Glutamatergic neuron (in vitro differentiated cells): ENCODE results near the gene ZSWIM7. TPM values are rescaled to one million over a fixed set of nuclear protein-coding genes. Genes with fewer than 3 reads are reported as not detected.

ENCODE experiments used
- DNase-seq: peaks from one replicate; pipeline ENCODE4 v3.0.0; 2022
- H3K27ac Mint-ChIP-seq: one replicate; pipeline ENCODE4 v1.8.0; 2020; ENCODE audit warnings: mild to moderate bottlenecking, mixed read lengths, inconsistent platforms; ENCODE audit not compliant: unreplicated experiment
- H3K27me3 Mint-ChIP-seq: one replicate; pipeline ENCODE4 v1.8.0; 2020; ENCODE audit warnings: mild to moderate bottlenecking, moderate library complexity, mixed read lengths, inconsistent platforms; ENCODE audit not compliant: unreplicated experiment
- H3K36me3 Mint-ChIP-seq: one replicate; pipeline ENCODE4 v1.8.0; 2020; ENCODE audit warnings: mild to moderate bottlenecking, mixed read lengths, inconsistent platforms; ENCODE audit not compliant: unreplicated experiment
- H3K4me1 Mint-ChIP-seq: one replicate; pipeline ENCODE4 v1.8.0; 2020; ENCODE audit warnings: mild to moderate bottlenecking, low read depth, mixed read lengths, inconsistent platforms; ENCODE audit not compliant: unreplicated experiment
- H3K4me3 Mint-ChIP-seq: one replicate; pipeline ENCODE4 v1.8.0; 2020; ENCODE audit warnings: mild to moderate bottlenecking, mixed read lengths, inconsistent platforms; ENCODE audit not compliant: unreplicated experiment
- H3K9me3 Mint-ChIP-seq: one replicate; pipeline ENCODE4 v1.8.0; 2020; ENCODE audit warnings: mild to moderate bottlenecking, moderate library complexity, mixed read lengths, inconsistent platforms; ENCODE audit not compliant: unreplicated experiment
- CTCF ChIP-seq: fragments of 200-600 bp; sonication (generic); IDR thresholded peaks from one replicate; pipeline ENCODE4 v1.5.0; 2021; ENCODE audit not compliant: partially characterized antibody, unreplicated experiment
- total RNA-seq: library from RNA; stranded (reverse); fragmentation: NEBNext Ultra II Directional; extraction: Animal tissue kit (Norgen Biotek cat#: 25700); gene quantifications from one replicate; pipeline ENCODE4 v1.2.1, GENCODE V29; 2021; ENCODE audit not compliant: unreplicated experiment

ZSWIM7 gene
- total RNA-seq, 1 donor from 2014 or later, result 29.0 TPM

DNA sequence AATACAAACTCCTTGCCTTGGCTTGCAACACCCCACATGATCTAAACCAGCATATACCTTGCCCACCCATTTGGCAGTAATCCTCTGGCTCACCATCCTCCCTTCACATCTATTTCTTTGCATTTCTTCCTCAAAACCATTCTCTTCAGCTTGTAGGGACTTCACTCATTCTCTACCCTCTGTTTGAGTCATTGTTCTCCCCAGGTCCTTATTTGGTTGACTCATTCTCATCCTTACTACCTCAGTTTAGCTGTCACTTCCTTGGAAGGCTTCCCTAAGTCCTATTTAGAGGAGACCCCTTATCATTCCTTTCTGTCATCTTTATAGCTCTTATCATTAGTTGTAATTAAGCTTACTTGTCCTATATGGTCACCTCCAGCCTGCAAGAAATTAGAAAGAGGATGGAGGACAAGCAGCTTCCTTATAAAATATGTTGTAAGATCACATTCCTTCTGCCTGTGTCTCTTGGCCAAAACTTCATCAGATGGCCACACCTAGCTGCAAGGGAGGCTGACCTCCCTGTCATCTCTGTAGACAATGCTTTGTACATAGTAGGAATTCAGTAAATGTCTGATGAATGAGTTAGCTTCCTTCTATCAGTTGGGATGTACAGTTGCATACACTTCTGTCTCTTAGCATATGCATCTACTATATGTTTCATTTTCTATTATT is 1.9 kb upstream of the ZSWIM7 start:
- H3K27me3 Mint-ChIP-seq, result peaks cover 6% of the 10 kb centered on the region
- H3K9me3 Mint-ChIP-seq, result peaks cover 9% of the 10 kb centered on the region
- no peak for TF ChIP-seq CTCF
- peaks cover 13% of the 10 kb centered on the region for H3K36me3 Mint-ChIP-seq
- no peak overlapping the region for H3K27ac Mint-ChIP-seq
- peak overlapping the region; percentile 96 for H3K4me3 Mint-ChIP-seq
- no peak for DNase-seq
- H3K4me1 Mint-ChIP-seq, result peaks cover 10% of the 10 kb centered on the region

GRCh38 chr17:15999974-16000827 is 697 bp upstream of the ZSWIM7 start:
- Mint-ChIP-seq H3K9me3 (peaks cover 9% of the 10 kb centered on the region), H3K27me3 (peaks cover 6% of the 10 kb centered on the region), H3K36me3 (peaks cover 11% of the 10 kb centered on the region), H3K4me3 (peak overlapping the region; percentile 96), H3K27ac (peak overlapping the region; percentile 82), H3K4me1 (peaks cover 11% of the 10 kb centered on the region)
- DNase-seq, result peak; percentile 73
- TF ChIP-seq CTCF, result no peak

DNA sequence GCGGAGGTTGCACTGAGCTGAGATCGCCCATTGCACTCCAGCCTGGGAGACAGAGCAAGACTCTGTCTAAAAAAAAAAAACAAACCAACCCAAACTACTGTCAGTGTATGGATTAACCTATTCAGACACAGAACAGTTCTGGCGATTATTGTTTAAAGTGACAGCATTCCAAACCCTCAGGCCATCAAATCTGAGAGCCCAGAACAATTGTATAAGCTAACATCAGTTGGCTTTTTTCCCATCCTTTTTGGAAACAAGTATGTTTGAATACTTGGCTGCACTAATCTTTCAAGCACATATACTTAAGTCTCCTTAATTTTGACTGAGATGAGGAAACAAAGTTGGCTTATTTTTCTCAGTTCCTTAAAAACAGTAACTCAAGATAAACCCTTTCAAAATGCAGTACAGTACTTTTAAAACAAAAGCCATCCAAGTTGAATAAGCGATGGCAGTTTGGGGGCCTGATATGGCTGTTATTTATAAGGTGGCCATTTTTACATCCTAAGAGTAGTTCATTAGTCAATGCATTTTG is 1.4 kb downstream of the ZSWIM7 start:
- no peak for TF ChIP-seq CTCF
- no peak overlapping the region for H3K4me3 Mint-ChIP-seq
- H3K9me3 Mint-ChIP-seq, result peaks cover 9% of the 10 kb centered on the region
- H3K27ac Mint-ChIP-seq, result no peak overlapping the region
- peaks cover 6% of the 10 kb centered on the region for H3K27me3 Mint-ChIP-seq
- no peak for DNase-seq
- H3K4me1 Mint-ChIP-seq, result peaks cover 11% of the 10 kb centered on the region
- H3K36me3 Mint-ChIP-seq, result peaks cover 11% of the 10 kb centered on the region

- H3K27me3 Mint-ChIP-seq, result peaks cover 6% of the 10 kb centered on the region
- H3K9me3 Mint-ChIP-seq, result peaks cover 9% of the 10 kb centered on the region
- no peak overlapping the region for H3K4me3 Mint-ChIP-seq
- DNase-seq, result no peak
- H3K27ac Mint-ChIP-seq, result no peak overlapping the region
- no peak for TF ChIP-seq CTCF
- peaks cover 10% of the 10 kb centered on the region for H3K4me1 Mint-ChIP-seq
- peaks cover 3% of the 10 kb centered on the region for H3K36me3 Mint-ChIP-seq
Observed at GRCh38 chr17:15996322-15996721, 3.2 kb downstream of the ZSWIM7 start.
